Stomach (tissue), 9 donors: ENCODE data around the gene TAB2. TPM values are rescaled to one million over a fixed set of nuclear protein-coding genes. Genes with fewer than 3 reads are reported as not detected.

ENCODE experiments used
- DNase-seq, 2 donors: peaks; one replicate each; pipeline versions ENCODE4 v3.0.0 to v3.0.0-alpha.2; 2013 to 2019
- H3K27ac ChIP-seq, 5 donors: fragments of 200-600 bp in 4 of 5; sonication (generic) in 4 of 5; one replicate each; pipeline ENCODE4 v1.5.1; 2013 to 2019; ENCODE audit warnings: mild to moderate bottlenecking in 1 of 5, moderate library complexity in 1 of 5
- H3K27me3 ChIP-seq, 3 donors: fragments of 200-600 bp; sonication (generic); one replicate each; pipeline ENCODE4 v1.5.1; 2017 to 2019; ENCODE audit warnings: mixed run types in 1 of 3
- H3K36me3 ChIP-seq, 4 donors: fragments of 200-600 bp; sonication (generic); 1 replicate in 3 of 4; 2 replicates in 1 of 4; pipeline ENCODE4 v1.5.1; 2016 to 2019
- H3K4me1 ChIP-seq, 4 donors: fragments of 200-600 bp; sonication (generic); one replicate each; pipeline ENCODE4 v1.5.1; 2016 to 2019
- H3K4me3 ChIP-seq, 4 donors: fragments of 200-600 bp; sonication (generic) in 3 of 4; one replicate each; pipeline ENCODE4 v1.5.1; 2016 to 2019; ENCODE audit warnings: mild to moderate bottlenecking in 1 of 4
- H3K9me3 ChIP-seq, 4 donors: fragments of 200-600 bp; sonication (generic); one replicate each; pipeline ENCODE4 v1.5.1; 2016 to 2019
- EP300 ChIP-seq: sonication (generic); formaldehyde crosslinking; IDR thresholded peaks from one replicate; pipeline ENCODE4 v1.6.1; 2017; ENCODE audit warnings: antibody characterized with exemption
- POLR2A ChIP-seq, 4 donors: fragments of 450-650 bp; IDR thresholded peaks; one replicate each; pipeline ENCODE4 v1.6.1; 2016; ENCODE audit warnings: antibody characterized with exemption in 4 of 4, control low read depth in 2 of 4, mild to moderate bottlenecking in 1 of 4, moderate library complexity in 1 of 4
- POLR2AphosphoS5 ChIP-seq, 3 donors: sonication (generic); formaldehyde crosslinking; IDR thresholded peaks; one replicate each; pipeline ENCODE4 v1.6.1; 2016; ENCODE audit warnings: antibody characterized with exemption in 3 of 3
- WGBS, 5 donors: extraction: QIAGEN DNeasy Blood & Tissue Kit in 3 of 5; methylation state at CpG; one replicate each; pipeline versions ENCODE4 v1.1.5 to v1.1.7; 2013 to 2018; 5-methylcytosine and 5-hydroxymethylcytosine counted together
- intact Hi-C: fragments of 100-400 bp; cut with DNase I; formaldehyde crosslinking; loops from one replicate; pipeline ENCODE4 v1.15.1; 2023; ENCODE audit warnings: low total_unique reads
- polyA plus RNA-seq, 3 donors: library from polyadenylated mRNA; stranded (reverse); fragments of 200-250 nt; gene quantifications; one replicate each; pipeline ENCODE4 v1.2.3, GENCODE V29; 2013
- total RNA-seq, 5 donors: library from RNA; depleted of rRNA; stranded (reverse); fragments of >200 nt; gene quantifications; one replicate each; pipeline versions ENCODE4 v1.1.0 to v1.2.3, GENCODE V29; 2014 to 2016
- TF ChIP-seq, protein P1 (sequence below), 7 experiments: fragments of 450-650 bp in 4 of 7; fragments of 200-600 bp in 3 of 7; sonication (generic) in 3 of 7; IDR thresholded peaks; one replicate each; pipeline ENCODE4 v1.5.1; 2016 to 2019; ENCODE audit warnings: antibody characterized with exemption in 7 of 7, control low read depth in 2 of 7, mild to moderate bottlenecking in 1 of 7
- donor health status: healthy with polysubstance abuse.
- donor health status: Bipolar disorder and iron deficiency.
- donor health status: healthy.

TAB2 gene
- total and polyA plus RNA-seq, 8 donors = 14.1 to 119 (median 47.4) TPM

DNA sequence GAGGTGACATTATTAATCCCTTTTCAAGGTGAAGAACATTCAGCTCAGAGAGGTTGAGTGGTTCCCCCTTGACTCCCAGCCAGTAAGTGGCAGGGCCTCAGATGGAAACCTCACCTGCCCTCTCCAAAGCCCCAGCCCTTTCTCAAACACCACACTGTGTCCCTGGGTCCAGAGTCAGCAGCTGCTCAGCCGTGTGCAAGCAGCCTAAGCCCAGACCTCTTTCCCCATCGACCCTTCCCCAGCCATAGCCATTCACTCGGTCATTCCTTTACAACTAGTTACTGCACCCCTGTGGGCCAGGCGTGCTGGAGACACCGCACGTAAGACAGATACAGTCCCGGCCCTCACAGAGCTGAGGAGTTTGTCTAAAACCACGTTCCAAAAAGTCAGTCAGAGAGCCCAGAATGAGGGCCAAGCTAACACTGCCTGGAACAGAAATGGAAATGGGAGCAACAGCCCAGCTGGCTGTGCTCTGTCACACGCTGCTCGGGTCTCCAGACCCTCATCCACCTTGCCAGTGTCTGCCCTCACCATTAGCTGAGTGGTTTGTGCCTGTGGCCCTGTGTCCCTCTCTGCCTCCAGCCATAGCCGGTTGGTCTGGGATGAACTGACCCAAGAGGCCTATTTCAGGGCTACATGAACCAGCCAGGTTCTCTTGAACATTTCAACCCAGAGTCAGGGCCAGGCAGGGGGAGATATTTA, 137.7 kb downstream of the TAB2 start:
- intact Hi-C loops = no loop called here
- TF ChIP-seq POLR2A (IDR thresholded peaks at IDR 0.05) (no peak), EP300 (no peak), POLR2AphosphoS5 (IDR thresholded peaks at IDR 0.05) (no peak)
- TF ChIP-seq, protein P1, sequence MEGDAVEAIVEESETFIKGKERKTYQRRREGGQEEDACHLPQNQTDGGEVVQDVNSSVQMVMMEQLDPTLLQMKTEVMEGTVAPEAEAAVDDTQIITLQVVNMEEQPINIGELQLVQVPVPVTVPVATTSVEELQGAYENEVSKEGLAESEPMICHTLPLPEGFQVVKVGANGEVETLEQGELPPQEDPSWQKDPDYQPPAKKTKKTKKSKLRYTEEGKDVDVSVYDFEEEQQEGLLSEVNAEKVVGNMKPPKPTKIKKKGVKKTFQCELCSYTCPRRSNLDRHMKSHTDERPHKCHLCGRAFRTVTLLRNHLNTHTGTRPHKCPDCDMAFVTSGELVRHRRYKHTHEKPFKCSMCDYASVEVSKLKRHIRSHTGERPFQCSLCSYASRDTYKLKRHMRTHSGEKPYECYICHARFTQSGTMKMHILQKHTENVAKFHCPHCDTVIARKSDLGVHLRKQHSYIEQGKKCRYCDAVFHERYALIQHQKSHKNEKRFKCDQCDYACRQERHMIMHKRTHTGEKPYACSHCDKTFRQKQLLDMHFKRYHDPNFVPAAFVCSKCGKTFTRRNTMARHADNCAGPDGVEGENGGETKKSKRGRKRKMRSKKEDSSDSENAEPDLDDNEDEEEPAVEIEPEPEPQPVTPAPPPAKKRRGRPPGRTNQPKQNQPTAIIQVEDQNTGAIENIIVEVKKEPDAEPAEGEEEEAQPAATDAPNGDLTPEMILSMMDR (IDR thresholded peaks at IDR 0.05) = no peak

DNA sequence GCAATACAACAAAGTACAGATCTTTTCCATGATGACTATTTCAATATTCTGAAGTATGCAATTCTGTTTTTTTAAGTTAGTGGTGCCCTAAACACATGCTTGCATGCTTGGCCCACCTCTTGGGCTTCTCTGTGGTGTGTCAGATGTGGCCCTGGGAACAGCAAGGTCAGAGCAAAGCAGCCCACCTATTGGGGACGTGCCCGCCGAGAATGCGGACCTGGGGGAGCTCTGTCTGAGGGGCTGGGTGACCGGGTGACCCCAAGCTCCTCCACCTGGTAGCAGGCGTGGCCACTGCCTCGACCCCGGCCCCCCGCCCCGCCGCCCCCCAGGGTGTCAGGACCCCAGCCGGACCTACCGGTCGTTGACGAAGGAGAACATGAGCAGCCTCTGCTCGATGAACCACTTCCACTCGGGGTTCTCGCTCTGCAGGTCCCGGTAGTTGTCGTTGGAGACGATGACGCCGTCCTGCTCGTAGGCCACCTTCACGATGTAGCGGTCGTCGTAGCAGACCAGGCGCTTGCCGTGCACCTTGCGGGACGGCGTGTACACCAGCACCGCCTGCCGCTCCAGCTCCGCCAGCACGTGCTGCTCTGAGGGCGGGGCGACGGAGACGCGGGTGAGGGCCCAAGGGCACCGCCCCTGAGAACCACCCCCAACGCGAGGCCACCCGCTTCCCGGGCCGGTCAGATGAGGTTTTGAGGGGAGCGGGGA, 139.0 kb downstream of the TAB2 start:
- intact Hi-C loops = no loop called here
- WGBS, 5 donors = 81 to 93% (median 83%) methylated on average over 38 to 49 of the region's 49 CpGs
- H3K27ac ChIP-seq = no peak overlapping the region
- H3K4me3 ChIP-seq = no peak overlapping the region
- no peaks in the 10 kb centered on the region for H3K9me3 ChIP-seq
- DNase-seq = no peak
- no peaks in the 10 kb centered on the region for H3K36me3 ChIP-seq
- H3K4me1 ChIP-seq = peaks cover 21 to 32% (median 30%) of the 10 kb centered on the region in 4 donors
- TF ChIP-seq POLR2A (IDR thresholded peaks at IDR 0.05) = no peak
- TF ChIP-seq, protein P1 (IDR thresholded peaks at IDR 0.05) = no peak
- no peak for TF ChIP-seq POLR2AphosphoS5 (IDR thresholded peaks at IDR 0.05)
- TF ChIP-seq EP300 = no peak
- peaks cover 0 to 2% (median 1%) of the 10 kb centered on the region in 3 donors for H3K27me3 ChIP-seq

More for the DNA sequence above, 137.7 kb downstream of the TAB2 start:
- H3K27ac ChIP-seq = peak overlapping the region in 4 of 5 donors; percentile 38 to 80 (median 63)
- H3K27me3 ChIP-seq = peaks cover 0 to 14% (median 14%) of the 10 kb centered on the region in 3 donors
- DNase-seq = no peak
- no peaks in the 10 kb centered on the region for H3K9me3 ChIP-seq
- H3K4me1 ChIP-seq = peaks cover 34 to 43% (median 43%) of the 10 kb centered on the region in 4 donors
- H3K4me3 ChIP-seq = no peak overlapping the region
- 69 to 84% (median 75%) methylated on average over 7 to 11 of the region's 11 CpGs for WGBS, 5 donors
- no peaks in the 10 kb centered on the region for H3K36me3 ChIP-seq

DNA sequence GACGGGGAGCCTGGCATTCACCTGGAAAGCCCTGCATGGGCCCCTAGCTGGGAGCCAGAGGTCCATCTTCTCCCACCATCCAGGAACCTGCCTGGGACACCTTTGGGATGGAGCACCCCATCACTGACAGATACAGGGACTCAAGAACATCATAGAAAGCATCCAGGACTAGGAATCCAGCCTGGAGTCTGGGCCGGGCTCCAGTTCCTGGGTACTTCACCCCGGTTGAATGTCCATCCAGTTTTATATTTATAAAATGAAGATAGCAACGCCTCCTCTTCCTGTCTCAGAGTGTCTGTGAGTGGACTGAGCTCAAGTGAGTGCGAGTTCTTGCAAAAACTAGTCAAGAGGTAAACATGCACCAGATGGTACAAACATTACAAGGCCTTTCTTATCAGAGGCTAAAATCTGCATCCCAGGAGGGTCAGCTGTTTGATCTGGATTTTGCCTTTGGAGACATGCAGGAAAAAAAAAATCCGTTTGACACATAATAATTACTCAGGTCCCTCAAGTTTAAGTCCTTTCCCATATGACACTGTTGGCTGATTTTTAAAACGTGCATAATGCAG, 139.9 kb downstream of the TAB2 start:
- H3K4me1 ChIP-seq = peaks cover 19 to 33% (median 25%) of the 10 kb centered on the region in 4 donors
- 61 to 73% (median 68%) methylated on average over 7 of the region's 7 CpGs for WGBS, 5 donors
- intact Hi-C loops = no loop called here
- no peaks in the 10 kb centered on the region for H3K27me3 ChIP-seq
- TF ChIP-seq, protein P1 (IDR thresholded peaks at IDR 0.05) = no peak
- TF ChIP-seq POLR2AphosphoS5 (IDR thresholded peaks at IDR 0.05) (no peak), EP300 (no peak), POLR2A (IDR thresholded peaks at IDR 0.05) (no peak)
- H3K27ac ChIP-seq = no peak overlapping the region
- no peaks in the 10 kb centered on the region for H3K9me3 ChIP-seq
- H3K36me3 ChIP-seq = no peaks in the 10 kb centered on the region
- DNase-seq = no peak
- H3K4me3 ChIP-seq = no peak overlapping the region

DNA sequence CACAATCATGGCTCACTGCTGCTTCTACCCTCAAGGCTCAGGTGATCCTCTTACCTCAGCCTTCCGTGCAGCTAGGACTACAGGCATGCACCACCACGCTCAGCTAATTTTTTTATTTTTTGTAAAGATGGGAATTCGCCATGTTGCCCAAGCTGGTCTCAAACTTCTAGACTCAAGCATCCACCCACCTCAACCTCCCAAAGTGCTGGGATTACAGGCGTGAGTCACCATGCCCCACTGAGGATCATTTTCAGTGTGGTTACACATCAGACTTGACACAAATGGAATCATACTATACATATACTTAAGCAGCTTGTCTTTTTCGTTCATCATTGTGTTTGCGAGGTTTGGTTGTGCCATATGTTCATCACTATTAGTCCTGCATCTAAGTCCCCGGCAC, 140.7 kb downstream of the TAB2 start:
- TF ChIP-seq POLR2A (IDR thresholded peaks at IDR 0.05) = no peak
- no peak for TF ChIP-seq POLR2AphosphoS5 (IDR thresholded peaks at IDR 0.05)
- TF ChIP-seq, protein P1 (IDR thresholded peaks at IDR 0.05) = no peak
- TF ChIP-seq EP300 = no peak
- intact Hi-C loops = no loop called here
- Histone ChIP-seq H3K27ac (no peak overlapping the region), H3K9me3 (no peaks in the 10 kb centered on the region), H3K4me3 (no peak overlapping the region), H3K4me1 (peaks cover 19 to 33% (median 23%) of the 10 kb centered on the region in 4 donors), H3K27me3 (no peaks in the 10 kb centered on the region), H3K36me3 (no peaks in the 10 kb centered on the region)
- DNase-seq = no peak
- 94 to 97% (median 95%) methylated on average over 7 of the region's 7 CpGs for WGBS, 5 donors
